Caco-2 (cell line): Measurements from ENCODE around the gene DAD1. TPM values are rescaled to one million over a fixed set of nuclear protein-coding genes. Genes with fewer than 3 reads are reported as not detected.
"Not testable (repeated sequence)": the region's sequence is repeated elsewhere in the genome, so short reads cannot be mapped to it uniquely, and the experiment has no call there.

Experiments used
- BruUV-seq: library from RNA; stranded (reverse); fragments of 400-500 nt; replicated peaks from 2 replicates; lab custom pipeline; 2021; lab: Mats Ljungman, UMichigan
- CTCF ChIA-PET: fragments of 300-600 bp; sonication (Branson Sonifier 250); formaldehyde crosslinking; loops from one replicate; lab custom pipeline; 2022; ENCODE audit warnings: antibody characterized with exemption; lab: Charles Lee
- POLR2A ChIA-PET: fragments of 300-600 bp; sonication (Branson Sonifier 250); formaldehyde crosslinking; loops from one replicate; lab custom pipeline; 2022; ENCODE audit warnings: antibody characterized with exemption; lab: Charles Lee
- DNase-seq, 2 experiments: peaks; one replicate each; pipeline versions ENCODE4 v3.0.0 to v3.0.0-alpha.2; 2020 to 2022
- H3K27me3 ChIP-seq: replicated peaks from 2 replicates; pipeline ENCODE4 v1.6.0; 2011; ENCODE audit warnings: low read length; ENCODE audit not compliant: control insufficient read depth, insufficient read depth
- H3K36me3 ChIP-seq: 2 replicates; pipeline ENCODE4 v1.5.1; 2011; ENCODE audit warnings: low read length; ENCODE audit not compliant: control insufficient read depth, insufficient read depth
- H3K4me1 ChIP-seq: fragments of 250-450 bp; sonication (Bioruptor Pico); 2 replicates; pipeline ENCODE4 v1.5.1; 2020; ENCODE audit warnings: mild to moderate bottlenecking
- H3K4me3 ChIP-seq: 2 replicates; pipeline ENCODE4 v1.5.1; 2011; ENCODE audit warnings: low read depth, mild to moderate bottlenecking, control low read depth, low read length
- H3K9me3 ChIP-seq: fragments of 250-450 bp; sonication (Bioruptor Pico); 2 replicates; pipeline ENCODE4 v1.5.1; 2020; ENCODE audit warnings: mild to moderate bottlenecking, moderate library complexity
- H3K27ac Mint-ChIP-seq: one replicate; pipeline ENCODE4 v1.8.0; 2022; ENCODE audit warnings: mixed read lengths; ENCODE audit not compliant: unreplicated experiment
- H3K27me3 Mint-ChIP-seq: one replicate; pipeline ENCODE4 v1.8.0; 2022; ENCODE audit warnings: mixed read lengths; ENCODE audit not compliant: insufficient read depth, unreplicated experiment
- H3K36me3 Mint-ChIP-seq: one replicate; pipeline ENCODE4 v1.8.0; 2022; ENCODE audit warnings: mild to moderate bottlenecking, mixed read lengths; ENCODE audit not compliant: insufficient read depth, unreplicated experiment
- H3K4me1 Mint-ChIP-seq: one replicate; pipeline ENCODE4 v1.8.0; 2022; ENCODE audit warnings: low read depth, mixed read lengths; ENCODE audit not compliant: unreplicated experiment
- H3K4me3 Mint-ChIP-seq: one replicate; pipeline ENCODE4 v1.8.0; 2022; ENCODE audit warnings: mild to moderate bottlenecking, moderate library complexity, mixed read lengths; ENCODE audit not compliant: unreplicated experiment
- H3K9me3 Mint-ChIP-seq: one replicate; pipeline ENCODE4 v1.8.0; 2022; ENCODE audit warnings: mixed read lengths; ENCODE audit not compliant: unreplicated experiment
- CTCF ChIP-seq, 2 experiments: fragments of 200-600 bp in 1 of 2; IDR thresholded peaks; 1 replicate in 1 of 2; 2 replicates in 1 of 2; pipeline versions ENCODE4 v1.5.1 to v1.8.0; 2011 to 2022; ENCODE audit warnings: antibody characterized with exemption in 1 of 2, control low read depth in 1 of 2, inconsistent platforms in 1 of 2, low read depth in 1 of 2, low read length in 1 of 2, mild to moderate bottlenecking in 1 of 2, moderate library complexity in 1 of 2; ENCODE audit not compliant: insufficient read depth in 1 of 2, severe bottlenecking in 1 of 2, unreplicated experiment in 1 of 2
- intact Hi-C: fragments of 100-400 bp; cut with micrococcal nuclease; formaldehyde crosslinking; loops from one replicate; pipeline ENCODE4 v1.10.0; 2022; ENCODE audit not compliant: unreplicated experiment
- total RNA-seq: library from RNA; stranded (reverse); gene quantifications from 2 replicates; pipeline ENCODE4 v1.2.3, GENCODE V29; 2022

DAD1 gene
- total RNA-seq, 1 experiment from 2014 or later, result 160 TPM

GRCh38 chr14:22569106-22569736, 19.8 kb downstream of the DAD1 start:
- no peaks in the 10 kb centered on the region for H3K27me3 ChIP-seq
- intact Hi-C loops, result no loop called here
- DNase-seq, result no peak
- no peaks in the 10 kb centered on the region for H3K9me3 Mint-ChIP-seq
- H3K4me1 ChIP-seq, result peaks cover 66% of the 10 kb centered on the region
- no peaks in the 10 kb centered on the region for H3K27me3 Mint-ChIP-seq
- no peak overlapping the region for H3K4me3 Mint-ChIP-seq
- no peaks in the 10 kb centered on the region for H3K9me3 ChIP-seq
- no peak overlapping the region for H3K4me3 ChIP-seq
- H3K4me1 Mint-ChIP-seq, result peaks cover 49% of the 10 kb centered on the region
- POLR2A ChIA-PET, result interaction anchor here (0.5 to 1.4 kb wide), 2 partner anchors 20 to 254 kb away, joined by 3 to 6 read pairs; partner anchors contain the start of gene DAD1
- no TSS peak for BruUV-seq
- H3K27ac Mint-ChIP-seq, result peak overlapping the region; percentile 51
- CTCF ChIA-PET, result interaction anchor here (1.0 to 3.8 kb wide), 9 partner anchors 8 to 404 kb away, joined by 3 to 113 read pairs (median 9); no protein-coding TSS in a partner anchor
- no peak for TF ChIP-seq CTCF (IDR thresholded peaks at IDR 0.05; ENCODE audit: insufficient read depth in 1 of 2, low read depth in 1 of 2, low read length in 1 of 2, severe bottlenecking in 1 of 2, unreplicated experiment in 1 of 2)
- H3K36me3 Mint-ChIP-seq, result peaks cover 78% of the 10 kb centered on the region
- H3K36me3 ChIP-seq, result peaks cover 1% of the 10 kb centered on the region; the same call in 1 of the 2 replicates

GRCh38 chr14:22567437-22567836, 21.6 kb downstream of the DAD1 start:
- ChIA-PET CTCF (no interaction called here), POLR2A (no interaction called here)
- no peaks in the 10 kb centered on the region for H3K9me3 ChIP-seq
- peak overlapping the region; percentile 32 for H3K27ac Mint-ChIP-seq
- no peak overlapping the region for H3K4me3 ChIP-seq
- H3K4me1 ChIP-seq, result peaks cover 74% of the 10 kb centered on the region
- H3K4me1 Mint-ChIP-seq, result peaks cover 44% of the 10 kb centered on the region
- BruUV-seq, result no TSS peak
- H3K4me3 Mint-ChIP-seq, result no peak overlapping the region
- no peaks in the 10 kb centered on the region for H3K27me3 Mint-ChIP-seq
- no peaks in the 10 kb centered on the region for H3K27me3 ChIP-seq
- H3K36me3 ChIP-seq, result peaks cover 1% of the 10 kb centered on the region; the same call in 1 of the 2 replicates
- TF ChIP-seq CTCF (IDR thresholded peaks at IDR 0.05; ENCODE audit: insufficient read depth in 1 of 2, low read depth in 1 of 2, low read length in 1 of 2, severe bottlenecking in 1 of 2, unreplicated experiment in 1 of 2), result no peak
- H3K9me3 Mint-ChIP-seq, result no peaks in the 10 kb centered on the region
- no peak for DNase-seq
- intact Hi-C loops, result no loop called here
- H3K36me3 Mint-ChIP-seq, result peaks cover 74% of the 10 kb centered on the region

GRCh38 chr14:22566845-22567244, 22.2 kb downstream of the DAD1 start:
- DNase-seq, result no peak
- no TSS peak for BruUV-seq
- Mint-ChIP-seq H3K27me3 (no peaks in the 10 kb centered on the region), H3K9me3 (no peaks in the 10 kb centered on the region), H3K4me1 (peaks cover 42% of the 10 kb centered on the region), H3K4me3 (no peak overlapping the region), H3K36me3 (peaks cover 74% of the 10 kb centered on the region), H3K27ac (no peak overlapping the region)
- intact Hi-C loops, result no loop called here
- H3K36me3 ChIP-seq, result peaks cover 1% of the 10 kb centered on the region; the same call in 1 of the 2 replicates
- no peaks in the 10 kb centered on the region for H3K27me3 ChIP-seq
- no peaks in the 10 kb centered on the region for H3K9me3 ChIP-seq
- ChIA-PET CTCF (no interaction called here), POLR2A (interaction anchor here (0.7 kb wide), 1 partner anchor 23 kb away, joined by 6 read pairs; no protein-coding TSS in a partner anchor)
- H3K4me1 ChIP-seq, result peaks cover 74% of the 10 kb centered on the region
- no peak for TF ChIP-seq CTCF (IDR thresholded peaks at IDR 0.05; ENCODE audit: insufficient read depth in 1 of 2, low read depth in 1 of 2, low read length in 1 of 2, severe bottlenecking in 1 of 2, unreplicated experiment in 1 of 2)
- H3K4me3 ChIP-seq, result no peak overlapping the region

- peaks cover 47% of the 10 kb centered on the region for H3K4me1 Mint-ChIP-seq
- H3K36me3 Mint-ChIP-seq, result peaks cover 76% of the 10 kb centered on the region
- intact Hi-C loops, DNase-seq, BruUV-seq, H3K27me3 ChIP-seq, H3K4me3 ChIP-seq, CTCF ChIA-PET, H3K9me3 Mint-ChIP-seq, H3K36me3 ChIP-seq, H3K27me3 Mint-ChIP-seq, H3K4me3 Mint-ChIP-seq, H3K9me3 ChIP-seq: not testable (repeated sequence)
- peak overlapping the region; percentile 72 for H3K27ac Mint-ChIP-seq
- POLR2A ChIA-PET, result interaction anchor here (0.7 kb wide), 1 partner anchor 23 kb away, joined by 6 read pairs; no protein-coding TSS in a partner anchor
- H3K4me1 ChIP-seq, result peaks cover 77% of the 10 kb centered on the region
Measured at GRCh38 chr14:22566266-22566665, 22.8 kb downstream of the DAD1 start.
